AG10803 (cell line): ENCODE measurements around the gene ADGRF5.

ENCODE experiments used
- DNase-seq: peaks from one replicate; pipeline ENCODE4 v3.0.0; 2010; ENCODE audit warnings: low read depth
- H3K4me3 ChIP-seq: 2 replicates; pipeline ENCODE4 v1.5.1; 2011; ENCODE audit warnings: mild to moderate bottlenecking, low read length, control low read depth
- CTCF ChIP-seq: conservative IDR thresholded peaks from 2 replicates; pipeline ENCODE4 v1.5.1; 2011; ENCODE audit warnings: mild to moderate bottlenecking, low read length, control low read depth, inconsistent platforms

Gene ADGRF5

GRCh38 chr6:46821458-46821881 is 100.3 kb downstream of the ADGRF5 start:
- no peak overlapping the region for H3K4me3 ChIP-seq
- no peak for TF ChIP-seq CTCF
- DNase-seq = no peak

- DNase-seq = no peak
- H3K4me3 ChIP-seq = no peak overlapping the region
- TF ChIP-seq CTCF = no peak
These were observed 102.2 kb downstream of the ADGRF5 start for GRCh38 chr6:46819561-46819960.

GRCh38 chr6:46816626-46817025 is 105.1 kb downstream of the ADGRF5 start:
- no peak for DNase-seq

GRCh38 chr6:46815130-46815529 is 106.6 kb downstream of the ADGRF5 start:
- no peak overlapping the region for H3K4me3 ChIP-seq
- TF ChIP-seq CTCF = no peak
- DNase-seq = no peak

More at GRCh38 chr6:46816626-46817025, 105.1 kb downstream of the ADGRF5 start:
- H3K4me3 ChIP-seq = no peak overlapping the region
- TF ChIP-seq CTCF = no peak

GRCh38 chr6:46808806-46809205 is 112.9 kb downstream of the ADGRF5 start:
- DNase-seq = no peak
- H3K4me3 ChIP-seq = no peak overlapping the region
- no peak for TF ChIP-seq CTCF
